Endodermal cell (in vitro differentiated cells): ENCODE measurements around the gene DDX31. TPM values are rescaled to one million over a fixed set of nuclear protein-coding genes. Genes with fewer than 3 reads are reported as not detected.

Experiments
- DNase-seq: peaks from one replicate; pipeline ENCODE4 v3.0.0-alpha.2; 2017
- H3K27ac ChIP-seq: 2 replicates; pipeline ENCODE4 v1.5.1; 2013; ENCODE audit warnings: mild to moderate bottlenecking, low read depth, low read length, moderate library complexity
- H3K27me3 ChIP-seq: 2 replicates; pipeline ENCODE4 v1.6.1; 2013; ENCODE audit warnings: mild to moderate bottlenecking, low read length, moderate library complexity; ENCODE audit not compliant: insufficient read depth, control insufficient read depth, poor library complexity, severe bottlenecking
- H3K36me3 ChIP-seq: 2 replicates; pipeline ENCODE4 v1.7.0; 2013; ENCODE audit warnings: mild to moderate bottlenecking, low read length, moderate library complexity; ENCODE audit not compliant: control insufficient read depth, insufficient read depth
- H3K4me1 ChIP-seq: one replicate; pipeline ENCODE4 v1.7.0; 2013; ENCODE audit warnings: low read length; ENCODE audit not compliant: control insufficient read depth, insufficient read depth
- H3K4me3 ChIP-seq: 2 replicates; pipeline ENCODE4 v1.5.1; 2013; ENCODE audit warnings: mild to moderate bottlenecking, low read length, moderate library complexity
- H3K9ac ChIP-seq: 2 replicates; pipeline ENCODE4 v1.6.1; 2013; ENCODE audit warnings: mild to moderate bottlenecking, low read length, moderate library complexity; ENCODE audit not compliant: poor library complexity, severe bottlenecking; ENCODE audit errors: extremely low read depth
- H3K9me3 ChIP-seq: 2 replicates; pipeline ENCODE4 v1.6.1; 2013; ENCODE audit warnings: mild to moderate bottlenecking, low read length, moderate library complexity; ENCODE audit not compliant: control insufficient read depth
- H3K27ac Mint-ChIP-seq: 2 replicates; pipeline ENCODE4 v1.8.0; 2020; ENCODE audit warnings: mixed read lengths
- H3K27me3 Mint-ChIP-seq: 2 replicates; pipeline ENCODE4 v1.8.0; 2021; ENCODE audit warnings: mild to moderate bottlenecking, mixed read lengths; ENCODE audit not compliant: insufficient read depth
- H3K36me3 Mint-ChIP-seq: 2 replicates; pipeline ENCODE4 v1.8.0; 2020; ENCODE audit warnings: low read depth, mixed read lengths
- H3K4me1 Mint-ChIP-seq: 2 replicates; pipeline ENCODE4 v1.8.0; 2020; ENCODE audit warnings: mixed read lengths
- H3K4me3 Mint-ChIP-seq: 2 replicates; pipeline ENCODE4 v1.8.0; 2020; ENCODE audit warnings: mild to moderate bottlenecking, moderate library complexity, mixed read lengths
- H3K9me3 Mint-ChIP-seq: 2 replicates; pipeline ENCODE4 v1.8.0; 2020; ENCODE audit warnings: mild to moderate bottlenecking, mixed read lengths
- WGBS, 2 experiments: methylation state at CpG; one replicate each; pipeline versions ENCODE4 v1.1.5 to v1.1.7; 2013; ENCODE audit warnings: missing lambda C conversion rate in 2 of 2, mixed read lengths in 1 of 2; ENCODE audit not compliant: insufficient coverage in 1 of 2, insufficient read length in 1 of 2; 5-methylcytosine and 5-hydroxymethylcytosine counted together
- total RNA-seq, 2 donors: library from RNA; stranded (reverse); fragmentation: NEBNext Ultra II Directional in 1 of 2; extraction: Animal tissue kit (Norgen Biotek cat#: 25700) in 1 of 2; gene quantifications; 2 replicates in 1 of 2; 3 replicates in 1 of 2; pipeline ENCODE4 v1.2.1, GENCODE V29; 2021
- TF ChIP-seq, protein P1 (sequence below): fragments of 200-600 bp; sonication (generic); conservative IDR thresholded peaks from 2 replicates; pipeline ENCODE4 v1.5.0; 2021; ENCODE audit warnings: antibody characterized with exemption, mild to moderate bottlenecking

The DDX31 gene
- total RNA-seq, 2 donors from 2014 or later: 29.1 to 30.5 TPM

DNA sequence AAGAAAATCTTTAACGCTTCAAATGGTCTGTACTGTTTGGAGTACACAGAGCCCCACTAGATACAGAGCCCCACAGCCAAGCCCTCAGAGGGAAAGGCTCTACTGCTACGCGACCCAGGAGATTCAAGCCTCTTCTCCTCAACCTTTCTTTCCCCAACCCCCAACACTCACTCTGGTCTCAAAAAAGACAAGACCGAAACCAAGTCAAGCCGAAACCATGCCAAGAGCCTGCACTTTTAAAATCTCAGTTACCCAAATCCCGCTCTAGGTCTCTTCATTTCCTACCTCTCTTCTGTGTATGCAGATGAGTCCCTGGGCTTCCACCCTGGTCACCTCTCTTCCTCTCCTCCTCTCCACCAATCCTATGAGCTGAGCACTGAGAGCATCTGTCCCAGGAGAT, 55.5 kb downstream of the DDX31 start:
- Histone ChIP-seq H3K9me3 (no peaks in the 10 kb centered on the region), H3K4me1 (no peaks in the 10 kb centered on the region), H3K27ac (no peak overlapping the region), H3K27me3 (no peaks in the 10 kb centered on the region), H3K36me3 (peaks cover 99% of the 10 kb centered on the region), H3K9ac (no peak overlapping the region), H3K4me3 (no peak overlapping the region)
- Mint-ChIP-seq H3K27me3 (no peaks in the 10 kb centered on the region), H3K4me1 (peaks cover 6% of the 10 kb centered on the region), H3K27ac (no peak overlapping the region), H3K9me3 (no peaks in the 10 kb centered on the region), H3K4me3 (no peak overlapping the region), H3K36me3 (peaks cover 91% of the 10 kb centered on the region)
- 84 to 85% methylated on average over 5 to 6 of the region's 6 CpGs for WGBS, 2 experiments
- DNase-seq: no peak
- TF ChIP-seq, protein P1, sequence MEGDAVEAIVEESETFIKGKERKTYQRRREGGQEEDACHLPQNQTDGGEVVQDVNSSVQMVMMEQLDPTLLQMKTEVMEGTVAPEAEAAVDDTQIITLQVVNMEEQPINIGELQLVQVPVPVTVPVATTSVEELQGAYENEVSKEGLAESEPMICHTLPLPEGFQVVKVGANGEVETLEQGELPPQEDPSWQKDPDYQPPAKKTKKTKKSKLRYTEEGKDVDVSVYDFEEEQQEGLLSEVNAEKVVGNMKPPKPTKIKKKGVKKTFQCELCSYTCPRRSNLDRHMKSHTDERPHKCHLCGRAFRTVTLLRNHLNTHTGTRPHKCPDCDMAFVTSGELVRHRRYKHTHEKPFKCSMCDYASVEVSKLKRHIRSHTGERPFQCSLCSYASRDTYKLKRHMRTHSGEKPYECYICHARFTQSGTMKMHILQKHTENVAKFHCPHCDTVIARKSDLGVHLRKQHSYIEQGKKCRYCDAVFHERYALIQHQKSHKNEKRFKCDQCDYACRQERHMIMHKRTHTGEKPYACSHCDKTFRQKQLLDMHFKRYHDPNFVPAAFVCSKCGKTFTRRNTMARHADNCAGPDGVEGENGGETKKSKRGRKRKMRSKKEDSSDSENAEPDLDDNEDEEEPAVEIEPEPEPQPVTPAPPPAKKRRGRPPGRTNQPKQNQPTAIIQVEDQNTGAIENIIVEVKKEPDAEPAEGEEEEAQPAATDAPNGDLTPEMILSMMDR: no peak

DNA sequence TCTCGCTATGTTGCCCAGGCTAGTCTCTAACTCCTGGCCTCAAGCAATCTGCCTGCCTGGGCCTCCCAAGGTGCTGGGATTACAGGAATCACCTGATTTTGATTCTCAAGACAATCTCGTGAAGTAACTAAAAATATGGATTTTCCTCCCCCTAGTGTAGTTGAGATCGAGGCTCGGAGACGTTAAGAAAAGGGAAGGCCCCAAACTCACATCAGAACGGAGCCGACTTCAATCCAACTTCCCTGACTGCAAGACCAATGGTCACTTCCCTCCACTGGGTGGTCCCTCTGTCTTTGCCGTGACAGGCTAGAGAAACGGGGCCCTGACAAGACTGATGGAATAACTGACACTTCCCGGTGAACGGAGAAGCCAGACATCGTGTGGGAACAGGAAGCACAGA, 59.1 kb downstream of the DDX31 start:
- H3K36me3 ChIP-seq: peaks cover 93% of the 10 kb centered on the region
- TF ChIP-seq, protein P1: no peak
- Mint-ChIP-seq H3K9me3 (no peaks in the 10 kb centered on the region), H3K4me1 (peaks cover 4% of the 10 kb centered on the region), H3K4me3 (no peak overlapping the region), H3K27ac (no peak overlapping the region), H3K27me3 (no peaks in the 10 kb centered on the region), H3K36me3 (peaks cover 87% of the 10 kb centered on the region)
- no peak for DNase-seq
- WGBS, 2 experiments: 91 to 96% methylated on average over 12 of the region's 12 CpGs
- H3K27ac ChIP-seq: no peak overlapping the region
- no peaks in the 10 kb centered on the region for H3K27me3 ChIP-seq
- no peaks in the 10 kb centered on the region for H3K4me1 ChIP-seq
- H3K9ac ChIP-seq: no peak overlapping the region
- H3K4me3 ChIP-seq: no peak overlapping the region
- no peaks in the 10 kb centered on the region for H3K9me3 ChIP-seq

DNA sequence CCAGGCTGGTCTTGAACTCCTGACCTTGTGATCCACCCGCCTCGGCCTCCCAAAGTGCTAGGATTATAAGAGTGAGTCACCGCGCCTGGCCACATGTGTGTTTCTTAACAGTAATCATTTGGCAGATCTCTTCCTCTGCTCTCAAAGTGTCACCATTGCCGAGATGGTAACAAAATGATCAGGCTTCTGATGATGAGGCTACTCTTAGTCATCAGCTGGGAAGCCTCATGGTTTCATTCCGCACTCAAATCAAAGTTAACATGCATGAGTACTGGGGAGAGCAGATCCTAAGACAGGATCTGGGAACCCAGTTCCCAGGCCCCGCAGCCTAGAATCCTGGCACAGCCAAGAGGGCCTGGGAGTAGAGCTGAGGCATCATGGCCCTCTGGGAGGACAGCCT, 60.0 kb downstream of the DDX31 start:
- peaks cover 4% of the 10 kb centered on the region for H3K4me1 Mint-ChIP-seq
- no peak overlapping the region for H3K27ac Mint-ChIP-seq
- H3K36me3 ChIP-seq: peaks cover 93% of the 10 kb centered on the region
- no peak for DNase-seq
- H3K4me1 ChIP-seq: no peaks in the 10 kb centered on the region
- H3K27ac ChIP-seq: no peak overlapping the region
- H3K36me3 Mint-ChIP-seq: peaks cover 83% of the 10 kb centered on the region
- 96 to 98% methylated on average over 7 of the region's 7 CpGs for WGBS, 2 experiments
- H3K27me3 Mint-ChIP-seq: no peaks in the 10 kb centered on the region
- H3K27me3 ChIP-seq: no peaks in the 10 kb centered on the region
- H3K9ac ChIP-seq: no peak overlapping the region
- H3K9me3 ChIP-seq: no peaks in the 10 kb centered on the region
- H3K9me3 Mint-ChIP-seq: no peaks in the 10 kb centered on the region
- H3K4me3 ChIP-seq: no peak overlapping the region
- H3K4me3 Mint-ChIP-seq: no peak overlapping the region
- TF ChIP-seq, protein P1: no peak
